GM21723 (cell line): ENCODE data around the gene POU2F1.

Experiments used
- ATAC-seq: cut with Tn5 transposase; IDR thresholded peaks from one replicate; pipeline ENCODE4 v1.9.1; 2021; ENCODE audit warnings: mild to moderate bottlenecking, moderate library complexity; ENCODE audit not compliant: unreplicated experiment

Gene POU2F1

GRCh38 chr1:167412072-167412471 is 191.4 kb downstream of the POU2F1 start:
- no peak for ATAC-seq

DNA sequence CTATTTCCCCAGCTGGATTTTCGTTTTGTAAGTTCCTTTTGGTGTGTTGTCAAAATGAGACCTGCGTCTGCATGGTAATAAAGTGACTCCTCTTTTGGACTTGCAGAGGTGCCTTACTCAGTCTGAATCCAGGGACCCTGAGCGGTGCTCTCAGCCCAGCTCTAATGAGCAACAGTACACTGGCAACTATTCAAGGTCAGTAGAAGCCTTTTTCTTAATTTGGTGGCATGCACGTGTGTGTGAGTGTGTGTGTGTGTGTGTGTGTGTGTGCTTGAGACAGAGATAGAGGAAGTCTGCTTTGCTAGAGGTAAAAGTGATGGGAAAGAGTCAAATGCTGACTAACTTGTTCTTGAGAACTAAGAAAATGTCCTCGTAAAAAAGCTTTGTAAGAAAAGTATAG is 192.2 kb downstream of the POU2F1 start:
- ATAC-seq = no peak

GRCh38 chr1:167413328-167413727 is 192.6 kb downstream of the POU2F1 start:
- no peak for ATAC-seq

DNA sequence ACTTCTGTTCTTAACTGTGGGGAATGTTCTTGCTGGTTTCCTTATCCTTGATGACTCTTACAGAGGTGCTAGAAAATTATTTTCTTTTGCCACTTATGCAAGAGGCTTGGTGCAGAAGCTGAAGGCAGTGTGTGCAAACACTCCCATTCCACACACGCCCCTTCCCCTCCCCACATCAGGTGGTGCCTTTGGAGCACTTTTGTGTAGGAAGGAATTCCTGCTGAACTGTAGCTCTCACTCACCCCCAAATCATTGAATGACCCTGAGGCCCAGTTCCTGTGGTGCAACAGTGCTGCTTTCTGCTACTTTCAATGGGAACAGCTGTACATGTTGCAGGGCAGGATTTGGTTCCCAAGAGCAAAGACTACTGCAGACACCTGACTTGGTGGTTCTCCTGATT is 195.8 kb downstream of the POU2F1 start:
- ATAC-seq = no peak

GRCh38 chr1:167418391-167418790 is 197.7 kb downstream of the POU2F1 start:
- no peak for ATAC-seq

GRCh38 chr1:167419245-167419644 is 198.6 kb downstream of the POU2F1 start:
- no peak for ATAC-seq

GRCh38 chr1:167420510-167420909 is 199.8 kb downstream of the POU2F1 start:
- no peak for ATAC-seq

GRCh38 chr1:167423684-167424619 is 203.3 kb downstream of the POU2F1 start:
- ATAC-seq = no peak

DNA sequence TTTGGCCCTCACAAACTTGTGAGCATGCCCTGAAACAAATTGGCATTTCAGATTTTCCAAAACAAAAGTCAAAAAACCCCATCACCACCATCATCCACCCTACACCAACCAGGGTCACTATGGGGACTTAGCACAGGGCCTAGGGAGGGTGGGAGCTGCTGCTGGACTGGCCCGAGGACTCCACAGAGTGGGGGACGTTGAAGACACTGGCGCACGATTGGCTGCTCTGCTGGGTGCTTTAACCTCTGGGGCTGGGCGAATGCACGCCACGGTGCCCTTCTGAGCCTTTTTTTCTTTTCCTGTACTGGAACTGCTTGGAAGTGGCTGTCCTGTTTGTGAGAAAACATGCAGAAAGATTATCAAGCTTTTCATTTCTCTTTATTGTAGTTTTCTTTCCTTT is 204.8 kb downstream of the POU2F1 start:
- no peak for ATAC-seq

DNA sequence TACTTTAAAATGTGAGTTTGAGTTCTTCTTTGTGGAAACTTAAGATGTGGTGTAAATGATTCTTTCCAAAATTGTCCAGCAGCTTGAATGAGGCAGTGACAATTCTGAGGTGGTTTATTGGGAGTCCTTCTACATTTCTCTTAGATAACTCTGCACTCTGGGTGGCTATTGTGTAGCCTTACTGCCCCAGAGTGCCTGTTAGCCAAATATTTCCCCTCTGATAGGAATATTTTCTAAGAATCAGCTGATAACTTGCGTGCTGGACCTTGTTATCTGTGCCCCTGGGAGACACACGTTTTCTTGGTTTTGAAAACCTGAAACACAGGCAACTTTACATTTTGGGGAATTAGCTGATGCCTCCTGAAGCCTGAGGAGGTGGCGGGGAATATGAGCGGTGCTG is 206.0 kb downstream of the POU2F1 start:
- no peak for ATAC-seq

- ATAC-seq = no peak
Measured at GRCh38 chr1:167427848-167428247, 207.2 kb downstream of the POU2F1 start.

- ATAC-seq = no peak
Measured at GRCh38 chr1:167428395-167428794, 207.7 kb downstream of the POU2F1 start.

- peak; percentile 47 for ATAC-seq
Measured at GRCh38 chr1:167429612-167430011, 208.9 kb downstream of the POU2F1 start.

DNA sequence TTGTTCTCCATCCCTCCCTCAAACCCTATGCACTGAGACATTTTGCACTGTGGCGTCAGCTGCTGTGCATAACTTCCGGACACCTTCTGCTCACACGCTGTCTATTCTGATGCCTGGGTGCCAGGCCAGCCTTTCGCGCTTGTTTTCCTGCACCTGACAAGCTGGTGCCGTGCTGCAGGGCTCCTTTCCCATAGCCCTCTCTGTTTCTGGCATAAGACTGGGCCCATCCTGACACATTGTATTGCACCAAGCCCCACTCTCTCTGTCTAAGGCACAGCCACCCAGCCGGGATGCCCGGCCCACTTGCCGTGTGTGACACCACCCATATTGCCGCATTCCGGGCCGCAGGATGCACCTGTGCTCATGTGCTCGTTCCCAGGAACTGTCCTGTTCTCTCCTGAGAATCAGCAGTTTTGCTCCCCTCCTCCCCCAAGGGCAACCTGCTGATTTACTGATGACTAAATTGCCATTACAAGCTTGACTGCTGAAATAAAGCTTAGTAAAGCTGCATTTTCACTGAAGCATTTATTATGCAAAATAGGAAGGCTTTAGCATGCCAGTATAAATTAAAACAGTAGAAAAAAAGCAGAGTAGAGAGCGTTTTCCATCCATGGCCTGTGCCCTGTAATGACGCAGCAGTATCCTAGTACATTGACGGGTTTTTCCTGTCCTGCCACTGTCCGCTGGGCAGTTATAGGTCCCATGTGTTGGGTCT is 209.6 kb downstream of the POU2F1 start:
- ATAC-seq = peak; percentile 53

GRCh38 chr1:167430849-167431242 is 210.2 kb downstream of the POU2F1 start:
- ATAC-seq = no peak

GRCh38 chr1:167431261-167431908 is 210.7 kb downstream of the POU2F1 start:
- no peak for ATAC-seq

GRCh38 chr1:167431909-167432650 is 211.4 kb downstream of the POU2F1 start:
- no peak for ATAC-seq

DNA sequence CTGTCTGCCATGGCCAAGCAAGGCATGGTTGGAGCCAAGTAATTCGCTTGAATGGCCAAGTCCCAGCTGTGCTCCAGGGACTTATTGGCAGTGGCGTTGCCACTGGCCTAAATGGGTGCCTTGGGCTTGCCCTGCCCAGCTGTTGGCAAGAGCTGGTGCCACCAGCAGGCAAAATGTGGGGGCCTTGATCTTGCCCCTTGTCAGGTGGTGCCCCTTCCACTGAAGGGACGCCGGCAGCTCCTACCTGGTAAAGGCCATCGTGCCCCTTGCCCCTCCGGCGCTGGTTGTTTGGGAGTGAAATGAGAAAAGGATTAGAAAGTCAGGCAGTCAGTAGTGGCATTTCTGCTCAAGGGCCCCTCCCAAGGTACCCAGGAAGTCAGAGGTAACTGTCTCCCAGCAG is 212.1 kb downstream of the POU2F1 start:
- no peak for ATAC-seq

- no peak for ATAC-seq
Measured at GRCh38 chr1:167433884-167434283, 213.2 kb downstream of the POU2F1 start.

DNA sequence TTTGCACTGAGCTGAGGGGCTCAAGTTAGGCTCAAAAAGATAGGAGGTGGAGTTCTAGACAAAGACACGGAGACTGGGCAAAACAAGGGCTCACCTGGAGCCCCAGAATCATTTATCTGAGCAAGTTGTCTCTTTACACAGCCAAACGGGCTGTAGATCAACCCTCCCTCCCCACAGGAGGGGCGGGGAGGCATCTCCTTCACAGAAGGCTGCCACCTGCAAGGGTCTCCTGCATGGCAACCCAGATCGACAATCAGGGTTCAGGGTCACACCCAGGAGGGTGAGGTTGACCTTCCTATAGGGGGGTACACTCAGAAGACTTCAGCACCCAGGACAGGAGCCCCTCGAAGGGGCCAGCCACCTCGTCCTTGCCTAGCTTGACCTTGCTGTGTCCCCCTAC is 213.6 kb downstream of the POU2F1 start:
- no peak for ATAC-seq

DNA sequence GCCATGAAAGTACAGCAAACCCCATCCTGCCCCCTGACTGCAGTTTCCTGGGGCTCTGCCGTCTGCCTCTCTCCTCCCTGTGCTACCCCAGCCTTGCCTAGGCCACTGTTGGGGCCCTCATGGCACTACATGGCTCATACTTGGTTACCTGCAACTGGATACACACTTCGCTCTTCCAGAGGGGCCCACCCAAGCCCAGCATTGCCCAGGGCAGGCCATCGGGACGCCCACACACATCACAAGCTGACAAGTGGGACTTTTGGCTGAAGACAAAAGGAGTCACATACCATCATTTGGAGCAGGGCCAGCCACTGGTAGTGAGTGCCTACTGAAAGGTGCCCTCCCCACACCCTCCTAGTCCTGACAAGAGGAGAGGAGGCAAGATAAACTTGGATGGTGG is 214.8 kb downstream of the POU2F1 start:
- ATAC-seq = no peak
